IPS-11a (cell line): ENCODE data around the gene SERPINB2.
"Not testable (repeated sequence)": the region's sequence is repeated elsewhere in the genome, so short reads cannot be mapped to it uniquely, and the experiment has no call there.

ENCODE experiments used
- H3K4me3 ChIP-seq: one replicate; pipeline ENCODE4 v1.5.1; 2013; ENCODE audit warnings: low read depth, low read length, control low read depth

Gene SERPINB2

DNA sequence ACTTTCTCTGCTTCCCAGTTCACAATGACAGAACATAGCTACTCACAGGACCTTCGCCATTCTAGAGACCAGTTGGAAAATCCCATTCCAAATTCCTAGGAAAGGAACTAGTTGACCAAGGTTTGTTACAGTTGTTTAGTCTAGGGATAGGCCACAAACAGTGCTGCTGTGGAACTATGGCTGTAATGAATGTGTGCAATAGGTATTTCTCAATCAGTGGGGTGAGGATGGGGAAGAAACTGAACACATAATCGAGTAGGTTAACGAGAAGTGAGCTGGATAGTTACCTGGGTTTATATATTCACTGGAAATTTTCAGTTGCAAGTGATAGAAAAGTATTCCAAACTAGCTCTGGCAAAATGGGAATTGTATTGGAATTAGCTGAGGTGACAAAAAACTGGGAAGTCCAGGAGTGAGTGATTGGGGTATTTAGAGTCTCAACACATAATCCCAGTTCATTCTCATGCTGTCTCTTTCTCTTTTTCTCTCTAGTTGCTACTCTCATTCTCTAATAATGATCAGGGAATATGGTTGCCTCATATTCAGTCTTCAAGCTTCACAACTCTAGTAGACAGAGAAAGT is 43.4 kb downstream of the SERPINB2 start:
- H3K4me3 ChIP-seq: no peak overlapping the region

DNA sequence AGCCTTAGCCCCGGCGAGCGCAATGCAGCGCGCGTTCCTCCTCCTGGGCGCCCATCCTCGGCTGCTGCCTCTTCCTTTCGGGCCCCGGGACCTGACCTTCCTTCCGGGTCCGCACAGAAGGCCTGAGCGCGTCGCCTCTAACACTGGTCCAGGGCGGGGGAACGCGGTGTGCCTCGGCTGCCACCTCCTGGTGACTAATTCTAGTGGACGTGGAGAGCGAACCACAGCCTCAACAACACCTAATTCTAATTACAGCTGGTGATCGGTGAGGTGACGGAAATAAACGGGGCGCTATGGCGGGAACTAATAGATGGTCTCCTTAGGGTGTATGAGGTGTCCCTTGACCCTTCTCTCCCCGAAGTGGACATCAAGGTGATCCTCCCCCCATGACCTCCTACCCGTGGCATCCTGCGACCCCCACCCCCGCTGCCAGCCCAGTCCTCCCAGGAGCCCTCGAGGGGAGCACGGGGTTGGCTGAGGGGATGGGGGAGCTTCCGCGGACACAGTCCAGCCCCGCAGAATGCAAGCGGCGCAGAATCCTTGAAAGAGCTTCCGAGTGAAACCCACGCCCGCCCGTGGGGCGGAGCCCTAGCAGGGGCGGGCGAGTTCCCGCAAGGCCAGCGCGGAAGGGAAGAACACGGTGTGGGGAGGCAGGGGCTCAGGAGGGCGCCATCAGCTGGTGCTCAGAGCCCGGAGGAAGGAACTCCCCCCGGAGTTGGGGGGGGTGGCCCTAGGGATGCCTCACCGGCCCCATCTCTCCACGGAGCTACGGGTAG is 48.8 kb downstream of the SERPINB2 start:
- peak overlapping the region; percentile 36 for H3K4me3 ChIP-seq

DNA sequence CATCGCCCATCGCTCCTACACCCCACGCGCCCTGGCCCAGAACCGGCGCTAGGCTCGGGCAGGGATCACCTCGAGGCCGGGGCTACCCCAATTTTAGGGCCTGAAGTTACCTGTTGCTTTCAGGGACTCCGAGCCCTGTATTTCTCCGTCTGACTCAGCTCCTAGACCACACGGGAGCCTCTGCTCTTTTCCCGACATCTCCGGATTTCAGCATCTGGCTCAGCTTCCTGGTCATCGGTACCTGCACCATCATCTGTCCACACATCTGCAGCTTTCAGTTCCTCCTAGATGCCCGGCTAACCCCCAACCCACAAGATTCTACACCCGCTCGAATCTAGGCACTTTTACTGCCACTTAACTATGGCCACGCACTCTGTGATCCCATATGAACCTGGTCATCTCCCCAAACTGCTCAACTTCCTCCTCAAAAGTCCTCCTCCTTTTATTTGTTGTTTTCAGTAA is 49.5 kb downstream of the SERPINB2 start:
- peak overlapping the region; percentile 36 for H3K4me3 ChIP-seq

DNA sequence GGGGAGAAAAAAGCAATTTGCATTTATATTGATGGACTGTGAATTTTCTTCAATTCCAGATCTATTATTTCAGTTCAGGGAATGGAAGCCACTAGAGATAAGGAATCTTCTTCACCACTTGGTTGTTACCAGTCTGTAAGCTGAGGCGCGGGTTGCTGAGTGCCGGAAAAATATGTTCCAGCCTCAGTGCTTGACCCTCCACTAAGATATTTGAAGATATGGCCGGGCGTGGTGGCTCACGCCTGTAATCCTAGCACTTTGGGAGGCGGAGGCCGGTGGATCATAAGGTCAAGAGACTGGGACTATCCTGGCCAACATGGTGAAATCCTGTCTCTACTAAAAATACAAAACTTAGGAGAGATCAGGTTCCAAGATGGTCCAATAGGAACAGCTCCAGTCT is 52.5 kb downstream of the SERPINB2 start:
- no peak overlapping the region for H3K4me3 ChIP-seq

DNA sequence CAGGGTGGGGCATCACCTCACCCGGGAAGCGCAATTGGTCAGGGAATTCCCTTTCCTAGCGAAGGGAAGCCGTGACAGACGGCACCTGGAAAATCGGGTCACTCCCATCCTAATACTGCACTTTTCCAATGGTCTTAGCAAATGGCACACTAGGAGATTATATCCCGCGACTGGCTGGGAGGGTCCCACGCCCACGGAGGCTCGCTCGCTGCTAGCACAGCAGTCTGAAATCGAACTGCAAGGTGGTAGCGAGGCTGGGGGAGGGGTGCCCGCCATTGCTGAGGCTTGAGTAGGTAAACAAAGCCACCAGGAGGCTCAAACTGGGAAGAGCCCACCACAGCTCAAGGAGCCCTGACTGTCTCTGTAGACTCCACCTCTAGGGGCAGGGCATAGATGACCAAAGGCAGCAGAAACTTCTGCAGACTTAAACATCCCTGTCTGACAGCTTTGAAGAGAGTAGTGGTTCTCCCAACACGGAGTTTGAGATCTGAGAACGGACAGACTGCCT is 53.1 kb downstream of the SERPINB2 start:
- H3K4me3 ChIP-seq: not testable (repeated sequence)

DNA sequence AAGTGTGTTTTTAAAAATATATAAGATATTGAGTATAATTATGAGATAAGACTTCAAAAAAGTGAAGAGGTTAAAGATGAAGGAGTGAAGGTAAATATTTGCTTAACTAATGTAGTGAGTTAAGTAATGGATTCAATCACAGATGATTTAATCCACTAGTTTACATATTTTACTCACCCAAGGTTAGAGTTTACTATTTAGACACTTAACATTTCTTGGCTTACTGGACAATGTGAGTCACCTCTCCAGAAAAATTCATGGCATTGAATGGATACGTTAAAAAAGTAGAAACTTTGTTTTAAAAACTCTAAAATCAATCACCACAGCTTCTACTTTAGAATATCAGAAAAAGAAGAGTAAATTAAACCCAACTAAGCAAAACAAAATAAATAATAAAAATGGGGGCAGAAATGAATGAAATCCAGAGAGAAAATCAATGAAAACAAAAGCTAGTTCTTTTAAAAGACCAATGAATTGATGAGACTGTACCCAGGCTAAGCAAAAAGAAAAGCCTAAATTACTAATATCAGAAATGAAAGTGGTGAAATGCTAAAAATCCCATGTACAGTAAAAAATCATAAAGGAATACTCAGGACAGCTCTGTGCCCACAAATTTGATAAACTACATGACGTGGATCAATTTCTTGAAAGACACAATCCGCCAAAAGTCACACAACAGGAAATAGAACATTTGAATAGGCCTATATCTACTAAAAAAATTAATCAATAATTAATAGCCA is 59.7 kb downstream of the SERPINB2 start:
- no peak overlapping the region for H3K4me3 ChIP-seq

DNA sequence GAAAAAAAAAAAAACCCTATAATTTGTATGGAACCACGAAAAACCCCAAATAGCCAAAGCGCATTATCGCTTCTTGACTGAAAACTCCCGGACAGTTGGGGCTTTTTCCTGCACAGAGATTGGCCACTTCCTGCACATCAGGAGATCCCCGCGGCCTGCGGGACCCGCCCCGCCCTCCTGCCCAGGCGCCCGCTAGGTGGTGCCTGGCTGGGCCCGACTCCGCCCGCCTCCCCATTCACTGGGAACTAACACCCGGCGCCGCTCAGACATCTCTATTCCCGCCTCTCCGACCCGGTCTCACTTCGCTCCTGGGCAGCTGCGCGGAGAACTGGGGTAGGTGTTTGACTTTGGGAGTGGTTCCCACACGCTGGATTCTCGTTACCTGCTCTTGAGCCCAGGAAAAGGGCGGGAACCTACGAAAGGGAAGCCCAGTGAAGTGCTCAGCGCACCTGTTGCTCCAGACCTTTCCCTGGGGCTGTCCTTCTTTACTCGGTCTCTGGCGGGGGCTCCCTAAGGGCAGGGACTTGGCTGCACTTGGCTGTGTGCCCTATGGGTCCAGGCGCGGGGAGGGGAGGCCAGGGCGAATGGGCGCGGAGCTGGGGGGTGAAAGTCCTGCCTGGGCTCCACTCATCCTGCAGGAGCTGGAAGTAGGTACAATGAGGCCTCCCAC is 61.7 kb downstream of the SERPINB2 start, which contains the start of gene HMSD:
Gene HMSD (plus strand): TSS at position 234 of the 670 bp plus-strand sequence. CDS start 4,155 bp downstream, outside the sequence.
- peak within 1 kb of the TSS; percentile 10 for H3K4me3 ChIP-seq

DNA sequence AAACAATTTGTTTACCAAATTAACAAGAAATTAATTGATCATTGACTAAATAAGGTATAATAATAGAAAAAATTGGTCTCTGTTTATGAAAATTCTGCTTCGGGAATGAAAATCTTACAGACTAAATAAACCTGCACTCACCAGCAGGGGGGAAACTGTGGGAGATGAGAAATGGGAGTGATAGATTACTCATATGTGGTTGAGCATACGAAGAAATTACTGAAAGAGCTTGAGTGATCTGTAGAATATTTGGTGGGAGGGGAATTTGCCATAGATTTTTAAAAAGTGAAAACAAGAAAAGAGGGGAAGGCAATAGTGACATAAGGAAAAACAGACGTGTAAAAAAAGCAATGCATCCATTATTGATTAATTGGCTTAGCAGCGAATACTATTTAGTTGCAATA is 63.8 kb downstream of the SERPINB2 start:
- no peak overlapping the region for H3K4me3 ChIP-seq
